HEK293 (cell line): ENCODE results near the gene CKS1B.

Experiments used
- BCL11B ChIP-seq: fragments of 450-650 bp; formaldehyde crosslinking; IDR thresholded peaks from 2 replicates; pipeline ENCODE4 v1.5.1; 2016; ENCODE audit warnings: low read depth, missing biosample characterization, missing genetic modification characterization
- HOXD13 ChIP-seq: sonication (generic); formaldehyde crosslinking; IDR thresholded peaks from 2 replicates; pipeline ENCODE4 v1.8.0; 2022; ENCODE audit warnings: missing genetic modification reagents, borderline replicate concordance
- OSR2 ChIP-seq: fragments of 450-650 bp; formaldehyde crosslinking; IDR thresholded peaks from 2 replicates; pipeline ENCODE4 v1.5.1; 2016; ENCODE audit warnings: missing biosample characterization, missing genetic modification characterization
- SP7 ChIP-seq: fragments of 450-650 bp; formaldehyde crosslinking; IDR thresholded peaks from 2 replicates; pipeline ENCODE4 v1.5.1; 2016; ENCODE audit warnings: missing biosample characterization, missing genetic modification characterization
- TSHZ1 ChIP-seq: fragments of 450-650 bp; formaldehyde crosslinking; IDR thresholded peaks from 2 replicates; pipeline ENCODE4 v1.5.1; 2016; ENCODE audit warnings: missing biosample characterization, missing genetic modification characterization, borderline replicate concordance
- ZBTB20 ChIP-seq: fragments of 450-650 bp; formaldehyde crosslinking; IDR thresholded peaks from 2 replicates; pipeline ENCODE4 v1.5.1; 2016; ENCODE audit warnings: missing biosample characterization, missing genetic modification characterization
- ZBTB48 ChIP-seq: fragments of 450-650 bp; formaldehyde crosslinking; IDR thresholded peaks from 2 replicates; pipeline ENCODE4 v1.5.1; 2016; ENCODE audit warnings: missing biosample characterization, missing genetic modification characterization
- ZNF10 ChIP-seq: fragments of 450-650 bp; formaldehyde crosslinking; IDR thresholded peaks from 2 replicates; pipeline ENCODE4 v1.5.1; 2017; ENCODE audit warnings: missing biosample characterization, missing genetic modification characterization
- ZNF114 ChIP-seq: fragments of 450-650 bp; formaldehyde crosslinking; IDR thresholded peaks from 2 replicates; pipeline ENCODE4 v1.5.0; 2017; ENCODE audit warnings: missing biosample characterization, missing genetic modification characterization
- ZNF138 ChIP-seq: fragments of 450-650 bp; formaldehyde crosslinking; IDR thresholded peaks from 2 replicates; pipeline ENCODE4 v1.5.1; 2016; ENCODE audit warnings: missing biosample characterization, missing genetic modification characterization, borderline replicate concordance
- ZNF211 ChIP-seq: fragments of 450-650 bp; formaldehyde crosslinking; IDR thresholded peaks from 2 replicates; pipeline ENCODE4 v1.5.1; 2016; ENCODE audit warnings: low read depth, missing biosample characterization, missing genetic modification characterization
- ZNF266 ChIP-seq: fragments of 450-650 bp; formaldehyde crosslinking; IDR thresholded peaks from 2 replicates; pipeline ENCODE4 v1.5.1; 2016; ENCODE audit warnings: missing biosample characterization, missing genetic modification characterization, low read depth
- ZNF341 ChIP-seq: fragments of 450-650 bp; formaldehyde crosslinking; IDR thresholded peaks from 2 replicates; pipeline ENCODE4; 2016; ENCODE audit warnings: low read depth, missing biosample characterization, missing genetic modification characterization
- ZNF366 ChIP-seq: fragments of 450-650 bp; formaldehyde crosslinking; conservative IDR thresholded peaks from 2 replicates; pipeline ENCODE4 v1.5.1; 2016; ENCODE audit warnings: missing biosample characterization, missing genetic modification characterization
- ZNF394 ChIP-seq: fragments of 450-650 bp; formaldehyde crosslinking; IDR thresholded peaks from 2 replicates; pipeline ENCODE4 v1.5.1; 2016; ENCODE audit warnings: missing biosample characterization, missing genetic modification characterization, mild to moderate bottlenecking, moderate library complexity, borderline replicate concordance
- ZNF514 ChIP-seq: fragments of 450-650 bp; formaldehyde crosslinking; IDR thresholded peaks from 2 replicates; pipeline ENCODE4 v1.5.1; 2016; ENCODE audit warnings: missing biosample characterization, missing genetic modification characterization
- ZNF548 ChIP-seq: fragments of 450-650 bp; formaldehyde crosslinking; IDR thresholded peaks from 2 replicates; pipeline ENCODE4 v1.5.1; 2016; ENCODE audit warnings: missing biosample characterization, missing genetic modification characterization
- ZNF555 ChIP-seq: fragments of 450-650 bp; formaldehyde crosslinking; conservative IDR thresholded peaks from 2 replicates; pipeline ENCODE4 v1.5.1; 2017; ENCODE audit warnings: missing biosample characterization, mild to moderate bottlenecking, missing genetic modification characterization, inconsistent platforms
- ZNF658 ChIP-seq: fragments of 450-650 bp; formaldehyde crosslinking; IDR thresholded peaks from 2 replicates; pipeline ENCODE4; 2016; ENCODE audit warnings: missing biosample characterization, missing genetic modification characterization
- ZNF660 ChIP-seq: fragments of 450-650 bp; IDR thresholded peaks from 2 replicates; pipeline ENCODE4 v1.5.1; 2018; ENCODE audit warnings: missing biosample characterization, mild to moderate bottlenecking, missing genetic modification characterization
- ZNF701 ChIP-seq: fragments of 450-650 bp; formaldehyde crosslinking; IDR thresholded peaks from 2 replicates; pipeline ENCODE4 v1.5.1; 2016; ENCODE audit warnings: missing biosample characterization, missing genetic modification characterization
- ZNF776 ChIP-seq: fragments of 450-650 bp; formaldehyde crosslinking; IDR thresholded peaks from 2 replicates; pipeline ENCODE4 v1.5.0; 2017; ENCODE audit warnings: missing biosample characterization, missing genetic modification characterization, borderline replicate concordance
- TF ChIP-seq, protein P1 (sequence below): fragments of 450-650 bp; formaldehyde crosslinking; IDR thresholded peaks from 2 replicates; pipeline ENCODE4 v1.5.1; 2016; ENCODE audit warnings: missing biosample characterization, missing genetic modification characterization
- TF ChIP-seq, protein P2 (sequence below): fragments of 450-650 bp; formaldehyde crosslinking; IDR thresholded peaks from 2 replicates; pipeline ENCODE4 v1.5.1; 2016; ENCODE audit warnings: missing biosample characterization, missing genetic modification characterization
- TF ChIP-seq, protein P3 (sequence below): fragments of 450-650 bp; formaldehyde crosslinking; IDR thresholded peaks from 2 replicates; pipeline ENCODE4 v1.5.1; 2016; ENCODE audit warnings: missing biosample characterization, missing genetic modification characterization
- TF ChIP-seq, protein P4 (sequence below): fragments of 450-650 bp; formaldehyde crosslinking; conservative IDR thresholded peaks from 2 replicates; pipeline ENCODE4 v1.5.1; 2016; ENCODE audit warnings: low read depth, missing biosample characterization, missing genetic modification characterization

The CKS1B gene

DNA sequence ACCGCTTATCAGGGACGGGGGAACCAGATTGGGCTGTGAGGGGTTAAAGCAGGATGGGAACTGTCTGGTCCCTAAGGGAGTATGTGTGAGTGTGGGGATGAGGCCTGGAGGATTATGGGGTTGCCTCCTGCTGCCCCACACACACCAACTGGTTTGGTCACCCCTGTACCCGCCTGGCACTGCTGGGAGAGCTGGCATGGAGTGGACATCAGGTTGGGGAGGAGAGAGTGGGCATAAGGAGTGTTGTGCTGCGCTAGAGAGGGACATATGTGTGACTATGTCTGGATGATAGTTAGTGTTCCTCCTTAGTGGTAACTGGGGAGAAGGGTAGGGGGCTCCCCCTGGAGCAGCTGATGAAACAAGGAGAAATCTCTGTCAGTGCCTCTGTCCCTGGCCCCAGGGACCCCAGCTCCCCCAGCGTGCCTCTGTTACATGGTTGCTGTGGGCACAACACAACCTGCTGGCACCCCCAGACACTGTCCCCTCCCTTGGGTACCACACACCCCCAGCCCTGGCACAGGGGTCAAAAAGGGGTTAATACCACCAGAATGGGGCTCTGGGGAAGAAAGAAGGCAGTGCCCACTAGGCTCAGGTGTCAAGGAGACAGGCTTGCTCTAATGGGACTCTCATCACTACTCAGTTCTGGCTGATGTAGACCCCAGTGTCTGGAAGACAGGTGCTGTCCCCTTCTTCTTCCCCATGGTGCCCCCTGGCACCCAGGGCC lies 30.0 kb downstream of the CKS1B start (continued):
- TF ChIP-seq ZNF394 (tag by site-specific recombination) (no peak), OSR2 (tag by site-specific recombination) (no peak), ZNF138 (tag by site-specific recombination) (no peak), ZNF266 (tag by site-specific recombination) (peak; percentile 23; the same call in 1 of the 2 replicates), ZBTB48 (peak; percentile 99), ZNF658 (tag by site-specific recombination) (no peak), ZNF776 (no peak), ZNF555 (no peak), ZNF10 (tag by site-specific recombination) (peak; percentile 83; the same call in 1 of the 2 replicates), HOXD13 (CRISPR knock-in tag) (no peak), ZNF211 (tag by site-specific recombination) (no peak), SP7 (no peak), TSHZ1 (no peak), ZNF514 (tag by site-specific recombination) (no peak), ZNF366 (tag by site-specific recombination) (no peak), BCL11B (tag by site-specific recombination) (peak; percentile 36; the same call in 1 of the 2 replicates), ZNF114 (tag by site-specific recombination) (no peak), ZNF701 (tag by site-specific recombination) (no peak), ZNF548 (tag by site-specific recombination) (no peak), ZNF660 (no peak), ZBTB20 (tag by site-specific recombination) (0 out of 2 replicates have a peak, but pooled peaks have one; percentile 34), ZNF341 (tag by site-specific recombination) (no peak)
- TF ChIP-seq, protein P1, sequence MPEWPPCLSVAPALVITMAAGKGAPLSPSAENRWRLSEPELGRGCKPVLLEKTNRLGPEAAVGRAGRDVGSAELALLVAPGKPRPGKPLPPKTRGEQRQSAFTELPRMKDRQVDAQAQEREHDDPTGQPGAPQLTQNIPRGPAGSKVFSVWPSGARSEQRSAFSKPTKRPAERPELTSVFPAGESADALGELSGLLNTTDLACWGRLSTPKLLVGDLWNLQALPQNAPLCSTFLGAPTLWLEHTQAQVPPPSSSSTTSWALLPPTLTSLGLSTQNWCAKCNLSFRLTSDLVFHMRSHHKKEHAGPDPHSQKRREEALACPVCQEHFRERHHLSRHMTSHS (tag by site-specific recombination) = no peak
- TF ChIP-seq, protein P2, sequence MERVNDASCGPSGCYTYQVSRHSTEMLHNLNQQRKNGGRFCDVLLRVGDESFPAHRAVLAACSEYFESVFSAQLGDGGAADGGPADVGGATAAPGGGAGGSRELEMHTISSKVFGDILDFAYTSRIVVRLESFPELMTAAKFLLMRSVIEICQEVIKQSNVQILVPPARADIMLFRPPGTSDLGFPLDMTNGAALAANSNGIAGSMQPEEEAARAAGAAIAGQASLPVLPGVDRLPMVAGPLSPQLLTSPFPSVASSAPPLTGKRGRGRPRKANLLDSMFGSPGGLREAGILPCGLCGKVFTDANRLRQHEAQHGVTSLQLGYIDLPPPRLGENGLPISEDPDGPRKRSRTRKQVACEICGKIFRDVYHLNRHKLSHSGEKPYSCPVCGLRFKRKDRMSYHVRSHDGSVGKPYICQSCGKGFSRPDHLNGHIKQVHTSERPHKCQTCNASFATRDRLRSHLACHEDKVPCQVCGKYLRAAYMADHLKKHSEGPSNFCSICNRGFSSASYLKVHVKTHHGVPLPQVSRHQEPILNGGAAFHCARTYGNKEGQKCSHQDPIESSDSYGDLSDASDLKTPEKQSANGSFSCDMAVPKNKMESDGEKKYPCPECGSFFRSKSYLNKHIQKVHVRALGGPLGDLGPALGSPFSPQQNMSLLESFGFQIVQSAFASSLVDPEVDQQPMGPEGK (tag by site-specific recombination) = peak; percentile 84
- TF ChIP-seq, protein P3, sequence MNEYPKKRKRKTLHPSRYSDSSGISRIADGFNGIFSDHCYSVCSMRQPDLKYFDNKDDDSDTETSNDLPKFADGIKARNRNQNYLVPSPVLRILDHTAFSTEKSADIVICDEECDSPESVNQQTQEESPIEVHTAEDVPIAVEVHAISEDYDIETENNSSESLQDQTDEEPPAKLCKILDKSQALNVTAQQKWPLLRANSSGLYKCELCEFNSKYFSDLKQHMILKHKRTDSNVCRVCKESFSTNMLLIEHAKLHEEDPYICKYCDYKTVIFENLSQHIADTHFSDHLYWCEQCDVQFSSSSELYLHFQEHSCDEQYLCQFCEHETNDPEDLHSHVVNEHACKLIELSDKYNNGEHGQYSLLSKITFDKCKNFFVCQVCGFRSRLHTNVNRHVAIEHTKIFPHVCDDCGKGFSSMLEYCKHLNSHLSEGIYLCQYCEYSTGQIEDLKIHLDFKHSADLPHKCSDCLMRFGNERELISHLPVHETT (tag by site-specific recombination) = no peak
- TF ChIP-seq, protein P4, sequence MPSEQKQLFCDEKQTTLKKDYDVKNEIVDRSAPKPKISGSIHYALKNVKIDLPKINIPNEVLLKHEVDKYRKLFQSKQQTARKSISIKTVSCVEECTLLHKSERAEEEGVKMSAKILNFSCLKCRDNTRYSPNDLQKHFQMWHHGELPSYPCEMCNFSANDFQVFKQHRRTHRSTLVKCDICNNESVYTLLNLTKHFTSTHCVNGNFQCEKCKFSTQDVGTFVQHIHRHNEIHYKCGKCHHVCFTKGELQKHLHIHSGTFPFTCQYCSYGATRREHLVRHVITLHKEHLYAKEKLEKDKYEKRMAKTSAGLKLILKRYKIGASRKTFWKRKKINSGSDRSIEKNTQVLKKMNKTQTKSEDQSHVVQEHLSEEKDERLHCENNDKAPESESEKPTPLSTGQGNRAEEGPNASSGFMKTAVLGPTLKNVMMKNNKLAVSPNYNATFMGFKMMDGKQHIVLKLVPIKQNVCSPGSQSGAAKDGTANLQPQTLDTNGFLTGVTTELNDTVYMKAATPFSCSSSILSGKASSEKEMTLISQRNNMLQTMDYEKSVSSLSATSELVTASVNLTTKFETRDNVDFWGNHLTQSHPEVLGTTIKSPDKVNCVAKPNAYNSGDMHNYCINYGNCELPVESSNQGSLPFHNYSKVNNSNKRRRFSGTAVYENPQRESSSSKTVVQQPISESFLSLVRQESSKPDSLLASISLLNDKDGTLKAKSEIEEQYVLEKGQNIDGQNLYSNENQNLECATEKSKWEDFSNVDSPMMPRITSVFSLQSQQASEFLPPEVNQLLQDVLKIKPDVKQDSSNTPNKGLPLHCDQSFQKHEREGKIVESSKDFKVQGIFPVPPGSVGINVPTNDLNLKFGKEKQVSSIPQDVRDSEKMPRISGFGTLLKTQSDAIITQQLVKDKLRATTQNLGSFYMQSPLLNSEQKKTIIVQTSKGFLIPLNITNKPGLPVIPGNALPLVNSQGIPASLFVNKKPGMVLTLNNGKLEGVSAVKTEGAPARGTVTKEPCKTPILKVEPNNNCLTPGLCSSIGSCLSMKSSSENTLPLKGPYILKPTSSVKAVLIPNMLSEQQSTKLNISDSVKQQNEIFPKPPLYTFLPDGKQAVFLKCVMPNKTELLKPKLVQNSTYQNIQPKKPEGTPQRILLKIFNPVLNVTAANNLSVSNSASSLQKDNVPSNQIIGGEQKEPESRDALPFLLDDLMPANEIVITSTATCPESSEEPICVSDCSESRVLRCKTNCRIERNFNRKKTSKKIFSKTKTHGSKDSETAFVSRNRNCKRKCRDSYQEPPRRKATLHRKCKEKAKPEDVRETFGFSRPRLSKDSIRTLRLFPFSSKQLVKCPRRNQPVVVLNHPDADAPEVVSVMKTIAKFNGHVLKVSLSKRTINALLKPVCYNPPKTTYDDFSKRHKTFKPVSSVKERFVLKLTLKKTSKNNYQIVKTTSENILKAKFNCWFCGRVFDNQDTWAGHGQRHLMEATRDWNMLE (tag by site-specific recombination) = 0 out of 2 replicates have a peak, but pooled peaks have one; percentile 9
